Measurements from ENCODE around the gene RHBDF1. TPM values are rescaled to one million over a fixed set of nuclear protein-coding genes. Genes with fewer than 3 reads are reported as not detected.

The RHBDF1 gene
- total and polyA plus RNA-seq, 2 experiments from 2014 or later, result 22.6 to 24.5 TPM

DNA sequence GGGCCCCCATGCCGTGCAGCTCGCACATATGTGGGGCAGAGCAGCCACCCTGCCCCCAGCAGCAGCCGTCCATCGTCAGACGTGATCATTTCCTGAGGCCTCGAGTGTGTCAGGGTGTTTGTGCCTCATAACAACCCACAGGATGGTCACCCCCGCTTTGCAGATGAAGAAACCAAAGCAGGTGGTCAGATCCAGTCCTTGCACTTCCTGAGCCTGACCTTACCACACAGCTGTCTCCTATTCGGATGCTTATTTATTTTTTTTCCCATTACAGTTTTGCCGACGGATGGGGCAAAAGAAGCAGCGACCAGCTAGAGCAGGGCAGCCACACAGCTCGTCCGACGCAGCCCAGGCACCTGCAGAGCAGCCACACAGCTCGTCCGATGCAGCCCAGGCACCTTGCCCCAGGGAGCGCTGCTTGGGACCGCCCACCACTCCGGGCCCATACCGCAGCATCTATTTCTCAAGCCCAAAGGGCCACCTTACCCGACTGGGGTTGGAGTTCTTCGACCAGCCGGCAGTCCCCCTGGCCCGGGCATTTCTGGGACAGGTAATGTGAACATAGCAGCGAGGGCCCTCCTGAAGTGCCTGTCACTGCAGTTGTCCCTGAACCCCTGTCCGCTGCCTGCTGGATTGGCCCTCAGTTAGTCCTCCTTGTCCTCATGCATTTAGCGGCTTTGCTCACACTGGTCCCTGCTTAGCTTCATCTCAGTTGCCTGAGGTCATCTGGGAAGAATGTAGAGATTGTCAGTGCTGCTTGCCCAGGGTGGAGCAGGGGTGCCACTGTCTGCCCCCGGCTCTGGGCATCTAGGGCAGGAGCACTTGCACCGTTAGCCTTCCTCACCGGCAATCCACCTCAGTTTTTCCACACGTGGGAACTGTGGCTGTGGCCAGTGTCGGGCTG, 7.0 kb upstream of the RHBDF1 start:
- Histone ChIP-seq H3K36me3 (ENCODE audit: insufficient read depth) (no peaks in the 10 kb centered on the region), H3F3A (replicated peaks; ENCODE audit: low read depth) (peaks cover 16% of the 10 kb centered on the region; the same call in 1 of the 2 replicates), H3K4me2 (peak overlapping the region; percentile 84), H2AFZ (no peak overlapping the region), H3K79me2 (replicated peaks; ENCODE audit: insufficient read depth) (no peaks in the 10 kb centered on the region), H4K20me1 (replicated peaks; ENCODE audit: insufficient read depth) (no peaks in the 10 kb centered on the region), H3K4me1 (ENCODE audit: insufficient read depth) (peaks cover 32% of the 10 kb centered on the region), H3K27me3 (ENCODE audit: insufficient read depth) (no peaks in the 10 kb centered on the region), H3K9me2 (ENCODE audit: insufficient read depth) (no peaks in the 10 kb centered on the region), H3K27ac (ENCODE audit: low read depth) (no peak overlapping the region), H3K4me3 (peak overlapping the region; percentile 64)
- Mint-ChIP-seq H3K36me3 (ENCODE audit: low read depth) (peaks cover 5% of the 10 kb centered on the region), H3K9me3 (no peaks in the 10 kb centered on the region), H3K27me3 (ENCODE audit: insufficient read depth, low read depth, poor library complexity) (peaks cover 20% of the 10 kb centered on the region), H3K4me1 (peaks cover 36% of the 10 kb centered on the region), H3K27ac (no peak overlapping the region), H3K4me3 (peak overlapping the region; percentile 82)
- TF ChIP-seq, protein P1, sequence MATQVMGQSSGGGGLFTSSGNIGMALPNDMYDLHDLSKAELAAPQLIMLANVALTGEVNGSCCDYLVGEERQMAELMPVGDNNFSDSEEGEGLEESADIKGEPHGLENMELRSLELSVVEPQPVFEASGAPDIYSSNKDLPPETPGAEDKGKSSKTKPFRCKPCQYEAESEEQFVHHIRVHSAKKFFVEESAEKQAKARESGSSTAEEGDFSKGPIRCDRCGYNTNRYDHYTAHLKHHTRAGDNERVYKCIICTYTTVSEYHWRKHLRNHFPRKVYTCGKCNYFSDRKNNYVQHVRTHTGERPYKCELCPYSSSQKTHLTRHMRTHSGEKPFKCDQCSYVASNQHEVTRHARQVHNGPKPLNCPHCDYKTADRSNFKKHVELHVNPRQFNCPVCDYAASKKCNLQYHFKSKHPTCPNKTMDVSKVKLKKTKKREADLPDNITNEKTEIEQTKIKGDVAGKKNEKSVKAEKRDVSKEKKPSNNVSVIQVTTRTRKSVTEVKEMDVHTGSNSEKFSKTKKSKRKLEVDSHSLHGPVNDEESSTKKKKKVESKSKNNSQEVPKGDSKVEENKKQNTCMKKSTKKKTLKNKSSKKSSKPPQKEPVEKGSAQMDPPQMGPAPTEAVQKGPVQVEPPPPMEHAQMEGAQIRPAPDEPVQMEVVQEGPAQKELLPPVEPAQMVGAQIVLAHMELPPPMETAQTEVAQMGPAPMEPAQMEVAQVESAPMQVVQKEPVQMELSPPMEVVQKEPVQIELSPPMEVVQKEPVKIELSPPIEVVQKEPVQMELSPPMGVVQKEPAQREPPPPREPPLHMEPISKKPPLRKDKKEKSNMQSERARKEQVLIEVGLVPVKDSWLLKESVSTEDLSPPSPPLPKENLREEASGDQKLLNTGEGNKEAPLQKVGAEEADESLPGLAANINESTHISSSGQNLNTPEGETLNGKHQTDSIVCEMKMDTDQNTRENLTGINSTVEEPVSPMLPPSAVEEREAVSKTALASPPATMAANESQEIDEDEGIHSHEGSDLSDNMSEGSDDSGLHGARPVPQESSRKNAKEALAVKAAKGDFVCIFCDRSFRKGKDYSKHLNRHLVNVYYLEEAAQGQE (IDR thresholded peaks at IDR 0.05; ENCODE audit: unreplicated experiment), result no peak
- TF ChIP-seq JUNB (IDR thresholded peaks at IDR 0.05; ENCODE audit: unreplicated experiment), result no peak
- DNase-seq (ENCODE audit: low spot score) (no peak), ATAC-seq (no peak)

DNA sequence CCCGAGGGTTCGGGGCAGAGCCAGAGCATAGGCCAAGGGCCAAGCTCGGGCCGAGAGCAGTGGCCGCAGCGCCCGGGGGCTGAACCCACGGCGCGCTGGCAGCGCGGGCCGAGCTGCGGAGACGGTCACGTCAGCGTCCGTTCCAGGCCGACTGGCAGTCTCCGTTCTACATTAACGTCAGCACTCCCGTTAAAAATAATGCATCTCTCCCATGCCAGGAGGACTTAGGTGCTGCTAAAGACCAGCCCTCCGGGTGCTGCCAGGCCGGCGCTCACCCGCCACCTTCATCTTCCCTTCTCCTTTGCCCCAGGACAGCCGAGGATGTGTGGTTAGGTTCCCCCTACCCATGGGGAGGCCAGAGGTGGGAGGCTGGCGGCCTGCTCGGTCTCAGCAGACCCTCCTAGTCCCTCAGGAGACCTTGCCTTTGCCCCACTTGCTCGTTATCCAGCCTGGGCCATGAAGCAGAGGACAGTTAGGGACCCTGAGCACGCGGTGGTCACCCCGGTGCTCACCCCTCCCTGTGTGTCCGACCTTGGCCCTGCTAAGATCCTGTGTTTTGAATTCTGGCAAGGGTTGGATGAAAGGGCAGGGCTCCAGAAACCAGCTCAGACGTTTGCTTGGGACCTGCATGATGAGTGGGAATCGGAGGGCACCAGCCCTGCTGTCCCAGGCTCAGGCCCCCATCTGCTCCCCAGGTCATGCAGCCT, 6.2 kb upstream of the RHBDF1 start:
- H3K27me3 ChIP-seq (ENCODE audit: insufficient read depth), result no peaks in the 10 kb centered on the region
- H3K4me3 ChIP-seq, result peak overlapping the region; percentile 64
- peaks cover under 1% of the 10 kb centered on the region; the same call in 2 of the 3 replicates for H3K36me3 Mint-ChIP-seq (ENCODE audit: low read depth)
- H3K27ac ChIP-seq (ENCODE audit: low read depth), result no peak overlapping the region
- H3K36me3 ChIP-seq (ENCODE audit: insufficient read depth), result no peaks in the 10 kb centered on the region
- H3K9me3 Mint-ChIP-seq, result no peaks in the 10 kb centered on the region
- peak overlapping the region; percentile 84 for H3K4me2 ChIP-seq
- H2AFZ ChIP-seq, result no peak overlapping the region; the same call in 1 of the 2 replicates
- peaks cover 40% of the 10 kb centered on the region for H3K4me1 Mint-ChIP-seq
- peaks cover 17% of the 10 kb centered on the region; the same call in 1 of the 2 replicates for H3F3A ChIP-seq (replicated peaks; ENCODE audit: low read depth)
- H3K27ac Mint-ChIP-seq, result no peak overlapping the region
- H3K4me1 ChIP-seq (ENCODE audit: insufficient read depth), result peaks cover 37% of the 10 kb centered on the region
- H3K9me2 ChIP-seq (ENCODE audit: insufficient read depth), result no peaks in the 10 kb centered on the region
- ATAC-seq (no peak), DNase-seq (ENCODE audit: low spot score) (no peak)
- H3K27me3 Mint-ChIP-seq (ENCODE audit: insufficient read depth, low read depth, poor library complexity), result peaks cover 20% of the 10 kb centered on the region
- H4K20me1 ChIP-seq (replicated peaks; ENCODE audit: insufficient read depth), result no peaks in the 10 kb centered on the region
- H3K79me2 ChIP-seq (replicated peaks; ENCODE audit: insufficient read depth), result no peaks in the 10 kb centered on the region
- H3K4me3 Mint-ChIP-seq, result peak overlapping the region; percentile 82
- TF ChIP-seq JUNB (IDR thresholded peaks at IDR 0.05; ENCODE audit: unreplicated experiment) (no peak), POLR2AphosphoS5 (IDR thresholded peaks at IDR 0.05; ENCODE audit: low read depth) (no peak), NANOG (IDR thresholded peaks at IDR 0.05; ENCODE audit: borderline replicate concordance) (no peak), CREB1 (CRISPR knock-in tag; IDR thresholded peaks at IDR 0.05; ENCODE audit: low read depth) (no peak), EZH2phosphoT487 (IDR thresholded peaks at IDR 0.05; ENCODE audit: unreplicated experiment) (no peak), ZNF114 (CRISPR knock-in tag; IDR thresholded peaks at IDR 0.05) (no peak)
- TF ChIP-seq, protein P2, sequence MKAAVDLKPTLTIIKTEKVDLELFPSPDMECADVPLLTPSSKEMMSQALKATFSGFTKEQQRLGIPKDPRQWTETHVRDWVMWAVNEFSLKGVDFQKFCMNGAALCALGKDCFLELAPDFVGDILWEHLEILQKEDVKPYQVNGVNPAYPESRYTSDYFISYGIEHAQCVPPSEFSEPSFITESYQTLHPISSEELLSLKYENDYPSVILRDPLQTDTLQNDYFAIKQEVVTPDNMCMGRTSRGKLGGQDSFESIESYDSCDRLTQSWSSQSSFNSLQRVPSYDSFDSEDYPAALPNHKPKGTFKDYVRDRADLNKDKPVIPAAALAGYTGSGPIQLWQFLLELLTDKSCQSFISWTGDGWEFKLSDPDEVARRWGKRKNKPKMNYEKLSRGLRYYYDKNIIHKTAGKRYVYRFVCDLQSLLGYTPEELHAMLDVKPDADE (IDR thresholded peaks at IDR 0.05), result no peak
- TF ChIP-seq, protein P3, sequence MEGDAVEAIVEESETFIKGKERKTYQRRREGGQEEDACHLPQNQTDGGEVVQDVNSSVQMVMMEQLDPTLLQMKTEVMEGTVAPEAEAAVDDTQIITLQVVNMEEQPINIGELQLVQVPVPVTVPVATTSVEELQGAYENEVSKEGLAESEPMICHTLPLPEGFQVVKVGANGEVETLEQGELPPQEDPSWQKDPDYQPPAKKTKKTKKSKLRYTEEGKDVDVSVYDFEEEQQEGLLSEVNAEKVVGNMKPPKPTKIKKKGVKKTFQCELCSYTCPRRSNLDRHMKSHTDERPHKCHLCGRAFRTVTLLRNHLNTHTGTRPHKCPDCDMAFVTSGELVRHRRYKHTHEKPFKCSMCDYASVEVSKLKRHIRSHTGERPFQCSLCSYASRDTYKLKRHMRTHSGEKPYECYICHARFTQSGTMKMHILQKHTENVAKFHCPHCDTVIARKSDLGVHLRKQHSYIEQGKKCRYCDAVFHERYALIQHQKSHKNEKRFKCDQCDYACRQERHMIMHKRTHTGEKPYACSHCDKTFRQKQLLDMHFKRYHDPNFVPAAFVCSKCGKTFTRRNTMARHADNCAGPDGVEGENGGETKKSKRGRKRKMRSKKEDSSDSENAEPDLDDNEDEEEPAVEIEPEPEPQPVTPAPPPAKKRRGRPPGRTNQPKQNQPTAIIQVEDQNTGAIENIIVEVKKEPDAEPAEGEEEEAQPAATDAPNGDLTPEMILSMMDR (conservative IDR thresholded peaks at IDR 0.05; ENCODE audit: low read depth in 2 of 2), result no peak

Data from GM23338 (cell line).